ENCODE results near the gene C1QTNF8. TPM values are rescaled to one million over a fixed set of nuclear protein-coding genes. Genes with fewer than 3 reads are reported as not detected.

The C1QTNF8 gene
- total and polyA plus RNA-seq, 2 of the 13 experiments (the other 11 are each of a cell fraction or from before 2014, with no cell fraction given), result 0.09 TPM; not detected in 1

DNA sequence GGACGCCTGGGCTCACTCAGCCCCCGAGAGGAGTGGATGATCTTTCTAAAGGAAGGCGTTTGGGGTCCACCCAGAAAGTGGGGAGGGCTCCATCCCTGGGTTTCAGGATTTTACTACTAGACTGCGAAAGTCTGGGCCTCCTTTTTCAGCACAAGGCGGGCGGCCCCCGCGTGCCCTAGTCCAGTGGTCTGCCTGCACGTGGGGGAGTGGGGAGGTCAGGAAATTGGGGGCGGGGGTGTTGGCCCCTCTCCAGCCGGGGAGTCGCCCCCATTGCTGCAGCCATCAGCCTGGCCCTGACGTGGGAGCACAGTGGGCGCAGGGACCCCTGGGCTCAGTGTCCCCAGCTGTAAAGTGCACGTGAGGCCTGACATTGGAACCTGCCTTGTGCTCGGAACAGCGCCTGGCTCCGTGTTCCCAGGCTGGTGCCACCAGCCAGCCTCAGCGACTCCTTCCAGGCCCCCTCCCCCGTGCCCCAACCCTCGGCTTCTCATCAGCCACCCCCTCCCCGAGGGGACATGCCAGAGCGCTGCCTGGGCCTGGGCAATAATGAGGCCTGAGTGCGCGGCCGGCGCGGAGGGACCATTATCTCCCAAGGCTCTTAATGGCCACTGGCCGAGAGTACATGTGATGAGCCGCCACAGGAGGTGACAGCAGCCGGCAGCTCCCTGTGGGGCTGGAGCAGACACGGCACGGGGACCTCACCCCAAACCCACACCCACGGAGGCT lies 2.4 kb upstream of the C1QTNF8 start (continued):
- TF ChIP-seq ZNF646 (CRISPR knock-in tag; IDR thresholded peaks at IDR 0.05), result no peak
- no peak for TF ChIP-seq SRF (IDR thresholded peaks at IDR 0.05; ENCODE audit: low read depth, low read length)
- no peak for TF ChIP-seq MEF2D (CRISPR knock-in tag; IDR thresholded peaks at IDR 0.05)
- TF ChIP-seq TCF12 (IDR thresholded peaks at IDR 0.05), result no peak
- TF ChIP-seq TCF12 (CRISPR knock-in tag; IDR thresholded peaks at IDR 0.05), result no peak
- TF ChIP-seq ZNF160 (CRISPR knock-in tag; IDR thresholded peaks at IDR 0.05), result no peak
- TF ChIP-seq ZBTB37 (CRISPR knock-in tag; IDR thresholded peaks at IDR 0.05), result no peak
- TF ChIP-seq HNRNPK (IDR thresholded peaks at IDR 0.05; ENCODE audit: low read depth, low read length, poor library complexity, severe bottlenecking), result no peak
- no peak for TF ChIP-seq MIER2 (CRISPR knock-in tag; IDR thresholded peaks at IDR 0.05)
- no peak for TF ChIP-seq ZNF235 (CRISPR knock-in tag; IDR thresholded peaks at IDR 0.05; ENCODE audit: borderline replicate concordance)
- no peak for TF ChIP-seq ZNF430 (CRISPR knock-in tag; IDR thresholded peaks at IDR 0.05)
